ENCODE measurements around the gene MAN1C1. TPM values are rescaled to one million over a fixed set of nuclear protein-coding genes. Genes with fewer than 3 reads are reported as not detected.

MAN1C1 gene
- total RNA-seq, 2 donors from 2014 or later = 2.2 to 4.3 TPM

GRCh38 chr1:25683177-25683576, 66.6 kb downstream of the MAN1C1 start:
- H3K27ac Mint-ChIP-seq = no peak overlapping the region
- no peak overlapping the region for H3K4me3 ChIP-seq (ENCODE audit: low read length)
- no peaks in the 10 kb centered on the region for H3K27me3 Mint-ChIP-seq (ENCODE audit: insufficient read depth)
- no peaks in the 10 kb centered on the region for H3K4me1 ChIP-seq (ENCODE audit: control insufficient read depth, insufficient read depth, low read length)
- no peaks in the 10 kb centered on the region for H3K27me3 ChIP-seq (ENCODE audit: control insufficient read depth, insufficient read depth, low read length, poor library complexity, severe bottlenecking)
- no peak overlapping the region for H3K27ac ChIP-seq (ENCODE audit: low read depth, low read length)
- no peaks in the 10 kb centered on the region for H3K36me3 Mint-ChIP-seq (ENCODE audit: low read depth)
- no peak for TF ChIP-seq CTCF (conservative IDR thresholded peaks at IDR 0.05)
- DNase-seq = no peak
- H3K4me3 Mint-ChIP-seq = no peak overlapping the region
- no peak overlapping the region for H3K9ac ChIP-seq (ENCODE audit: extremely low read depth, low read length, poor library complexity, severe bottlenecking)
- no peaks in the 10 kb centered on the region for H3K9me3 ChIP-seq (ENCODE audit: control insufficient read depth, low read length)
- H3K36me3 ChIP-seq (ENCODE audit: control insufficient read depth, insufficient read depth, low read length) = no peaks in the 10 kb centered on the region
- peaks cover 2% of the 10 kb centered on the region for H3K4me1 Mint-ChIP-seq
- no peaks in the 10 kb centered on the region for H3K9me3 Mint-ChIP-seq
- WGBS, 2 experiments (ENCODE audit: insufficient coverage in 1 of 2, insufficient read length in 1 of 2) = 80 to 90% methylated on average over 2 to 4 of the region's 4 CpGs

- Histone ChIP-seq H3K9me3 (ENCODE audit: control insufficient read depth, low read length) (no peaks in the 10 kb centered on the region), H3K4me3 (ENCODE audit: low read length) (no peak overlapping the region), H3K36me3 (ENCODE audit: control insufficient read depth, insufficient read depth, low read length) (no peaks in the 10 kb centered on the region), H3K9ac (ENCODE audit: extremely low read depth, low read length, poor library complexity, severe bottlenecking) (no peak overlapping the region), H3K27me3 (ENCODE audit: control insufficient read depth, insufficient read depth, low read length, poor library complexity, severe bottlenecking) (no peaks in the 10 kb centered on the region), H3K4me1 (ENCODE audit: control insufficient read depth, insufficient read depth, low read length) (no peaks in the 10 kb centered on the region), H3K27ac (ENCODE audit: low read depth, low read length) (no peak overlapping the region)
- DNase-seq = no peak
- no peak overlapping the region for H3K27ac Mint-ChIP-seq
- no peaks in the 10 kb centered on the region for H3K9me3 Mint-ChIP-seq
- no peaks in the 10 kb centered on the region for H3K36me3 Mint-ChIP-seq (ENCODE audit: low read depth)
- H3K4me1 Mint-ChIP-seq = peaks cover 2% of the 10 kb centered on the region
- no peaks in the 10 kb centered on the region for H3K27me3 Mint-ChIP-seq (ENCODE audit: insufficient read depth)
- no peak for TF ChIP-seq CTCF (conservative IDR thresholded peaks at IDR 0.05)
- no peak overlapping the region for H3K4me3 Mint-ChIP-seq
- 86 to 89% methylated on average over 7 to 9 of the region's 9 CpGs for WGBS, 2 experiments (ENCODE audit: insufficient coverage in 1 of 2, insufficient read length in 1 of 2)
Measured at GRCh38 chr1:25683731-25684130, 67.1 kb downstream of the MAN1C1 start.

- H3K27ac ChIP-seq (ENCODE audit: low read depth, low read length) = no peak overlapping the region
- no peaks in the 10 kb centered on the region for H3K9me3 ChIP-seq (ENCODE audit: control insufficient read depth, low read length)
- no peaks in the 10 kb centered on the region for H3K36me3 ChIP-seq (ENCODE audit: control insufficient read depth, insufficient read depth, low read length)
- H3K4me3 Mint-ChIP-seq = no peak overlapping the region
- no peak for TF ChIP-seq CTCF (conservative IDR thresholded peaks at IDR 0.05)
- 90 to 95% methylated on average over 10 to 13 of the region's 13 CpGs for WGBS, 2 experiments (ENCODE audit: insufficient coverage in 1 of 2, insufficient read length in 1 of 2)
- H3K27ac Mint-ChIP-seq = no peak overlapping the region
- no peak overlapping the region for H3K9ac ChIP-seq (ENCODE audit: extremely low read depth, low read length, poor library complexity, severe bottlenecking)
- H3K4me1 ChIP-seq (ENCODE audit: control insufficient read depth, insufficient read depth, low read length) = no peaks in the 10 kb centered on the region
- no peaks in the 10 kb centered on the region for H3K9me3 Mint-ChIP-seq
- H3K27me3 ChIP-seq (ENCODE audit: control insufficient read depth, insufficient read depth, low read length, poor library complexity, severe bottlenecking) = no peaks in the 10 kb centered on the region
- no peaks in the 10 kb centered on the region for H3K27me3 Mint-ChIP-seq (ENCODE audit: insufficient read depth)
- no peak for DNase-seq
- no peaks in the 10 kb centered on the region for H3K36me3 Mint-ChIP-seq (ENCODE audit: low read depth)
- H3K4me1 Mint-ChIP-seq = peaks cover 2% of the 10 kb centered on the region
- no peak overlapping the region for H3K4me3 ChIP-seq (ENCODE audit: low read length)
Measured at GRCh38 chr1:25684216-25684965, 67.8 kb downstream of the MAN1C1 start.
